GM21825 (cell line): ENCODE measurements around the gene PCSK6.
A peak's percentile ranks its signal among the peaks of the same experiment; 100 is the strongest.

Experiments used
- ATAC-seq: cut with Tn5 transposase; IDR thresholded peaks from one replicate; pipeline ENCODE4 v1.9.1; 2021; ENCODE audit warnings: mild to moderate bottlenecking, moderate library complexity; ENCODE audit not compliant: unreplicated experiment

The PCSK6 gene

DNA sequence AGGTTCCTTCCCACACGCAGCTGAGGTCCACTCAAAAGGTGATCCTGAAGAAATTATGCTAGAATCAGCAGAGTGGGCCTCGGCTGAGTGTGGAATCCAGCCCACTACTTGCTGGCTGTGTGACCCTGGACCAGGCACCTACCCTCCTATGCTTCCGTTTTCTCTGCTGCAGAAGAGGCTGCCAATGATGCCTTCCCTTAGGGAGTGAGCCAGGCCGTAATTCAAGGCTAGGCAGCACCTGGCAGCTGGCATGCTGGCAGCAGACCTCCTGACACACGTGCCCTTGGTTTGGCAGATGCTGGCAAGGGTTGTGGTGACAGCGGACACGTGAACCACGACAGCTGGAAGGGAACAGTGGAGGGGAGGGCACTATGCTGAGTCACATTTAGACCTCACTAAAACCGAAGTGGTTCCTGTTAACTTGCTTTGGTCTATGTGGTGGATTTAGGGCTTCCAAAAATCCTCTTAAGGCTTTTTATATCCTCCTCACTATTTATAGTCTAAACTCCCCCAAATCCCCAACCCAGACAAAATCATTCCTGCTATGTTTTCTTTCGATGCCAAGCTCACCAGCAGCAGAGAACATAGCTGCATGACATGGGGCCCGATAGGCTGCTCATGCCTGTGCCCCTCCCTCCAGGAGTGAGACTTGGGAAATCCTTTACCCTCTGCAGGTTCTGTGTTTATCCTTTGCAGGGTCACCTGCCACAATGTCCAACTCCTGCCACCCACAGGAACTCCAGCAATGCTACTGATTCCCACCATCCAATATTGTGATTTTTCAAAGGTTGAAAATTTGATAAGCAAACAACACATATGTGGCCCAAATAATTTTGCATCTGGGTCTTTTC lies 10.6 kb upstream of the PCSK6 start:
- peak; percentile 61 for ATAC-seq

- ATAC-seq: no peak
Observed at GRCh38 chr15:101498717-101499480, 9.4 kb upstream of the PCSK6 start.

DNA sequence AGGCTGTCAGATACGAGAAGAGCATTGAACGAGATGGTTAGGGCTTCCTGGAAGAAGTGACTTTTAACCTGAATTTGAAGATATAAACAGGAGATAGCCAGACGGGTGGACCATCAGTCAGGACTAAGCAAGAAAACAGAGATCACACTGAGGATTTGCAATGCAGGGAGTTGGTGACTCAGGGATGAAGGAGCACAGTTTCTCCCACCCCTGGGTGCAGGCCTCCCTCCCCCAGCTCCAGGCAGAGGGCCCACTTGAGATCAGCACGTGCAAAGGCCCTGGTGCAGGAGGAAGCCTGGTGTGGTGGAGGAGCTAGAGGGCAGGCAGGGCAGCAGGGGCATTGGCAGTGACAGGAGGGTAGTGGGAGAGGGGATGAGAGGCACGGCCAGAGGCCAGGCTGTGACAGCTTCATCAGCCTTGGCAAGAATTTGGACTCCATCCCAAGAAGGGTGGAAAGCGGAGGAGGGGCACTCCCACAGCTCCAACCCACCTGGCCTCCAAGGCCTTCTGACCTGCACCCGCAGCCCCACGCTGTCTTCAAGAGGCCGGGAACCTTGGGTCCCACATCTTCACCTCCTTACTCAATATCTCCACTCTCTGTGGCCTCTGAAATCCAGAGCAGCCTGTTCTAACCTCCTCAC lies 8.7 kb upstream of the PCSK6 start:
- no peak for ATAC-seq

DNA sequence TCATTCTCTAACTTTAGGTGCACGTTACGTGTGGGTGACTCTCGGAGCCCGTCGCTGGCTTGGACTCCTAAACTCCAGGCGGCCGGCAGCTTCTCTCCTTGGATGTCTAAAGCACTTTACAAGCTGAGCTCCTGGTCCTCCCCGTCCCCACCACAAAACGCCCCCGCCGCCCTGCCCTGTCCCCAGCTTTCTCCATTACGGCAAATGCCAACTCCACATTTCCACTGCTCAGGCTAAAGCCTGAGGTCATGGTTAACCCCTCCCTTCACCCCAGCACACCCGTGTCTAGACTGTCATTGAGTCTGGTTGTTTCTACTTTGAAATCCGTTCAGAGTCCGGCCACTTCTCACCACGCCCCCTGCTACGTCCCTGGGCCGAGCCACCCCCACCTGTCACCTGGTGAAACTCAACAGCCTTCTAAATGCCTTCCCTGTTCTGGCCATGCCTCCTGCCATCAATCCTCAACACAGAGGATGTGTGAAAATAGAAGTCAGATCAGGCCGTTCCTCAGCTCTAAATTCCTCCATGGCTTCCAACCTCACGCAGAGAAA lies 8.1 kb upstream of the PCSK6 start:
- ATAC-seq: no peak

- ATAC-seq: no peak
Observed at GRCh38 chr15:101497017-101497416, 7.5 kb upstream of the PCSK6 start.

DNA sequence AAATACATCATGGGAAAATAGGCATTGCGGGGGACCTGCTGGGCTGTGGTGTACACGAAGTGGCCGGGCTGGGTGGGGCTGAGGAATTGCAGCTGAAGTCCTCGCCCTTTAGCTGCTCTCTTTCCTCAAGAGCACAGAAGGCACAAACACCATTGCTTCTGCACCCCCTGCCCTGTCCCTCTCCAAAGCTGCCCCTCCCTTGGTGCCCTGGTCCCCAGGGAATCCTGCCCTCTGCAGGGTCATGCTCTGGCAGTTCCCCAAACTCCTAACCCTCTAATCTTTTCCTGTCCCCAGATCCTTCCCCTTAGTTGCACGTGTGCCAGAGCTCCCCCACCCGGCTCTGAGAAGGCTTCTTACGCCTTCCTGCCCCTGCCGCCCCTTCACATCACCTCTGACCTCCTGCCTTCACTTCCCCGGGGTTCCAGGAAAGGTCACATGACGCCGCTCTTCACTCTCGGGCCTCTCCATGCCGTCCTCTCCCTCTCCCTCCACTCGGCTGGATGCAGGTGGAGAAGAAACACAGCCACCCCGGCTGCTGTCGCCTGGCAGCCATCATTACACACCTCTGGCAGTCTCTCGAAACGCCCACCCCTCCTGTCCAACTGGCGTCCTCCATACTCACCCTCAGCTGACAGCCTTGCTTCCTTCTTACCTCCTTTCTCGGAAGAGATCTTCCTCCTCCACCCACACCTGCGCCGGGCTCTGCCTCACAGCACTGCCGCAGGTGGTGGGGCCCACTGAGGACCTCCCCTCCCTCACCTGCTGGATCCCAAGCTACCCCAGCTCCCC lies 6.9 kb upstream of the PCSK6 start:
- no peak for ATAC-seq

GRCh38 chr15:101495334-101496197 lies 6.1 kb upstream of the PCSK6 start:
- ATAC-seq: no peak

DNA sequence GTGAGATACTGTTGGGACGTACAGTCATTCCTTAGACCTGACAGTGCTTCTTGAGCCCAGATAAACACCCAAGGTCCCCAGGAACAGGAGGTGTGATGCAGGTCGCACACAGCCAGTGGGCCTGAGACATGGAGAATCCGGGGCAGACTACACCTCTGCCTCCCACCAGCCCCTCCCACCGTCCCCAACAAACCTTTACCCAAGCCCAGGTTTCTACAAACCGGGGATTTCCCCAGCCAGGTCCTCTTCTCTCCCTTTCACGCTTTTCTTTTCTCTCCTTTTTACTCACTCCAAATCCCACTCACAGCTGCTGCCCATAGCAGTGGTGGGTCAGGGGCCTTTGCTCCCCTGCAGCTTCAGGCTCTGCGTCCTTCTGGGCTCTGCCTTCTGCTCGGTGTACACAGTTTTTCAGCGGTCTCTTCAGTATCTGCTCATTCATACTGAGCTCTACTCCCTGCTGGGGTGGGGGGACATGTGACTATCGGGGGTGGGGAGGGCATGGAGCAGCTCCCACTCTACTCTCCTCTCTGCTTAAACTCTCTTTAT lies 4.8 kb upstream of the PCSK6 start:
- no peak for ATAC-seq

GRCh38 chr15:101492766-101493692 lies 3.5 kb upstream of the PCSK6 start:
- ATAC-seq: no peak

DNA sequence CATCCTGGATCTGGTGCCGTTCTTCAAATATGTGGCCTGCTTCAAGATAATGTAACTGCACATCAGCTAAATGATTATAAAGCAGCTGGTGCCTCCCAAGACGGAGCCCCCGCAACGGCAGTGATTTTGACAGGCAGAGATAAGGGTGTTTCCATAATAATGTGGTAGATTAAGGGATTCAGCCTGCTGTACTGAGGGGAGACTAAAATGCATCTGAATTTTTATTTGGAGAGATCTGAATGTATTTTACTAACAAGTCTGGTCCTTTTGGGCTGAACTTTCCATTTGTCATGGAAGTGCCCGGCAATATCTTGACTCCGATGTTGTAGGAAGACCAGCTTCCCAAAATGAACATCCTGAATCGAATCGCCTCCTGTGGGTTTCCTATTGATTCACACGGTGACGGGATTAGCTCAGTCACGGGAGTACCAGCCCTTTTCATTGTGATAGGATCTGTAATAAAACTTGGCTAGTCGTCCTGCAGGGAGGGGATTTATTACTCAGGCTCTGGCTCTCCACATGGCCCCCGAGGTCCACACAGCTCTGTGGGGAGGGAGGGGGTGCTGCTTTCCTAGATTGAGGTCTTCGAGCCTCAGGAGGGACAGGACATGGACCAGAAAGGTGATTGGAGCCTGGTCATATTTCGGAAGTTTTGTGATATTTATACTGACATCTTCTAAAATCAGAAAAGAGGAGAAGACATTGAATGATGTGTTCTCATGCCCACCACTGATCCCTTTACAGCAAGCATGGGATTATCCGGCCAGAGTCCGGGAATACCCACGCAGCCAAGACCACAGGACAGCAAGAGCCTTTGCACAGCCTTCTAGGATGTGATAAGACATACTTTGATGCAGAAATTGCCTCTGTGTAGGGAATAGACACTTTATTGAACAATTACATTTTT lies 2.5 kb upstream of the PCSK6 start:
- ATAC-seq: no peak

DNA sequence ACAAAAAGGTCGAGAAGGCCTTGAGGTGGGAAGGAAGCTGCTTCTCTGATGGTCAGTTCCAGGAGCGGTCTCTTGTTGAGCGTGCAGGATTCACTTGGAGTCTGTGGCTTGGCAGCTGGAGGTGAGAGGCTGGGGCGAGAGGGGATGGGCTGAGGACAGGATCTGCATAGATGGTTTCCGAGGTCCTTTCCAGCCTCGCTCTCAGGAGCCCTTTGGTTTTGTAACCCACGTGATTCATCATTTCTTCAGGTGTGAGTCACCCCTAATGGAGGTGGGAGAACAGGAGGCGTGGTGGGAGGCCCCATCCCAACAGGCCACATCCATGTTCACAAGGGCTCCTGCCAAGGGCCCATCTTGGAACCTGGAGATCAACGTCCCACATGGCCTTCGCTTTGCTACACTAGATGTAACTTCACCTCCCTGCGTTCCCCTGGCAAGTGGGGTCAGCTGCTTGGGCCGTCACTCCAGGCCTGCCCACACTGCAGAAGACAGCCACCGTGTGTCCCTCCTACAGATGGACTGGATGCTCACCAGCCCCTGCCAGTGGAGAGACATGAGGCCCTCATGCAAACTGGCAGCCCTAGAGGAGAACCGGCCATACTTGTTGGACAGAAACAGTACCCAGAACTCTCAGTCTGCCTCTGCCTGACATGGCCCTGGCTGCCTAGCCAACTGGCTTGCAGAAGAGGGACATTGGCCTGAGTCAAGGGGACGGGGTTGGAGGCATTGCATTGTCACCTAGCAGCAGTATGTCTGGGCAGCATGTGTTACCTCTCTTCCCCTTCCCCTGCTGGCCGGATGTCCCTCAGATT lies 1.6 kb upstream of the PCSK6 start:
- ATAC-seq: no peak

DNA sequence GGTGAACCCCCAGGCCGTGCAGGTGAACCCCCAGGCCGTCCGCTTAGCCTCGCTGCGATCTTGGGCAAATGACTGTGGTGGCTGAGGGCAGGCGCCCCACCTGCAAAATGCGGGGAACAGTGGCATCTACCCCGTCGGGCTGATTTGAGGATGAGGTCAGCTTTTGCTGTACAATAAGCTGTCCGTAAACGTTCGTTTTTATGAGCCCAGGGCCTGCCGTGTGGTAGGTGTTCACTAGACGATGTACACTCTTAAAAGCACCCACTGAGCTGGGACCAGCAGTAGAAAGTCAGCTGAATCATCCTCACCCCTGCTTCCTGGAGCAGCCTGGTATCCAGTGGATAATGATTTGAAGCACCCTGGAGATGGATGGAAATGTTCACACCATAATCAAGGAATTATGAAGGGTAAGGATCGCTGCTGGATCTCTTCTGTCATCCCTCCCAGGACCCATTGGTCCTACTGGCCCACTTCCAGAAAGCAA lies 943 bp upstream of the PCSK6 start:
- no peak for ATAC-seq

- ATAC-seq: no peak
Observed at GRCh38 chr15:101489237-101489598, 289 bp downstream of the PCSK6 start.

DNA sequence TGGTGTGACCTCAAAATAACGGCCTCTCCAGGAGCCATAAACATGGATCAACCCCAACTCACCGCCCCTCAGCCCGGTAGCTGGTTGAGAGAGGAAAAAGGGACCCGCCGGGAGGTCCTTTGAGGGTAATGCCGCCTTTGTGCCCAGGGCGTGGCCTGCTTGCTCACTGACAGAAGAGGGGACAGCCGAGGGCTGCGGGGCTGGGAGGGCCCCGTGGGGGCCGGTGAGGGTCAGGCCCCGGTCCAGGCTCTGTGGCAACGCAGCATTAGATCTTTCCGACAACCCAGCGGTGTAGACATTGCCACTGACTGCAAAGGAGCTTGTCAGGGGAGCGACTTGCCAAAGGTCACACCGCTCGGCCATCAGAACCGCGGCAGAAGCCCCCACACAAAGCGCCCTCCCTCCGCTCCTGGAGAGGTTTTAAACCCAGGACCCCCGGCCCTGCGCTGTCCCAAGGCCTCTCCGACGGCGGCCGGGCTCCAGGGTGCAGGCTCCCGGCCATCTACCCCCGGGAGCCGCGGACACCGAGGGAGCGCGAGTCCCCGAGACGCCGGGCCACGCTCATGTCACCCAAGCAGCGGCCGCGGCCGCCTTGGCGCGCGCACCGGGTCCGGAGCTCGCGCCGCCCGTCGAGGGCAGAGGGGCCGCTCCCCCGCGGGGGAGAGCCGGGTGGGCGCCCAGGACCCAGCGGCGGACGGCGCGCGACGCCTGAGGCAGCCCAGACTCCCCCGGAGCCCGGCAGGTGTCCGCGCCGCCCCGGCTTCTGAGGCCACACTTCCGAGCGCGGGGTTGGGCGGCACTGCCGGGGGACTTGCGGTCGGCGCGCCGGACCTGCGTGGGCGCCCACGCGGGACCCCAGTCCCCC lies 975 bp downstream of the PCSK6 start:
- no peak for ATAC-seq

- ATAC-seq: no peak
Observed at GRCh38 chr15:101486696-101487459, 2.6 kb downstream of the PCSK6 start.
